ENCODE results near the gene EPS8. TPM values are rescaled to one million over a fixed set of nuclear protein-coding genes. Genes with fewer than 3 reads are reported as not detected.

The EPS8 gene
- total RNA-seq, 1 donor: 2.2 TPM

DNA sequence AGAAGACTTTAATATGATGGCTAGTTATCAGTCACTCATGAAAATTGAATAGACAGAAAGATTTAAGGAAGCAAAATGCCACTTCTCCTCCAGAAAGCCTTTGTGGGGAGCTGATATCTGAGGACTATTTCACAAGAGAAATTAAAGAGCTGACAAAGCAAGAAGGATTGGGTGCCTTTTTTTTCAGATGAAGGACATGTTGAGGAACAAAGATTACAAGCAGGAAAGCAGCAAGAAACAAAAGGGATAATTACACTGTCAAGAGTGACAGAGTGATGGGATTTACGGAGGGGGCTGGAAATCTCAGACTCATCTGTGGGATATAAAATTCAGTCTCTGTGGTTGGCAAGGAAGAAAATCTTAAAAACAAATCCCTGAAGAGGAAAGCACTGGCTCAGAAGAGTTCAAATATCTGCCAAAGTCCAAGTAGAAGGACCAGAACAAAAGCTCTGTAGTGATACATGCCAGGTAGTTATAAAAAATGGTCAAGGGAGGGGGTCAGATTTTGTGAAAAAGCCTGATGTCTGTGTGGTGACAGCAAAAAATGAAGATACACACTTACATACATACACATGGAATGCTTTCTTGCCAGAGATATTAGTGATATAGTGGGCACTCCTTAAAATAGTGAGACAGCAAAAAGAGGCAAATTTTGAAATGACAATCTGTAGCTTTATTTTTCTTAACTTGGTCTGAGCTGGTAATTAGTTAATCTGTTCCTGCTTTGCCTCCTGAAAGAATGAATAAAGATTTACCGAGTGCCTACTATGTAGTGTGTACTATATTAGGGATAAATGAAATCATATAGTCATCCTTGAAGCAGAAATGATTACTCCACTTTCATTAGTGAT is 62.9 kb downstream of the EPS8 start:
- no peak for DNase-seq (ENCODE audit: low read depth in 2 of 3, low spot score in 2 of 3)

- no peak for DNase-seq (ENCODE audit: low read depth in 2 of 3, low spot score in 2 of 3)
These were observed 66.2 kb downstream of the EPS8 start for GRCh38 chr12:15722951-15723350.

GRCh38 chr12:15721316-15722115 is 67.7 kb downstream of the EPS8 start:
- no peak for DNase-seq (ENCODE audit: low read depth in 2 of 3, low spot score in 2 of 3)

DNA sequence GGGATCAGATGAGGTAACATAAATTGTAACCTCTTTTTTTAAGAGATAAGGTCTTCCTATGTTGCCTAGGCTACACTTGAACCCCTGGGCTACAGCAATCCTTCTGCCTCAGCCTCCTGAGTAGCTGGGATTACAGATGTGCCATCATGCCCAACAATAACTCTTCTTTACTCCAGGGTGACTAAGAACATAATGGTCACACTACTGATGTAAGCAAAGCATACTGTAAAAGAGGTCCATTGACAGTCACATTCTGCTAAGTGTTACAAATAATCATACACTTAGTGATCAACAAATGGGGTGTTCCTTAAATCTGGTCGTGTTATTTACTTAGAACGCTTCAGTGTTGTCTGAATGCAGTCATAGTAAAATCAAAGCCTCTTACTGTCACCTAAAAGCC is 68.9 kb downstream of the EPS8 start:
- DNase-seq (ENCODE audit: low read depth in 2 of 3, low spot score in 2 of 3): no peak

GRCh38 chr12:15719230-15719629 is 70.0 kb downstream of the EPS8 start:
- DNase-seq (ENCODE audit: low read depth in 2 of 3, low spot score in 2 of 3): no peak

DNA sequence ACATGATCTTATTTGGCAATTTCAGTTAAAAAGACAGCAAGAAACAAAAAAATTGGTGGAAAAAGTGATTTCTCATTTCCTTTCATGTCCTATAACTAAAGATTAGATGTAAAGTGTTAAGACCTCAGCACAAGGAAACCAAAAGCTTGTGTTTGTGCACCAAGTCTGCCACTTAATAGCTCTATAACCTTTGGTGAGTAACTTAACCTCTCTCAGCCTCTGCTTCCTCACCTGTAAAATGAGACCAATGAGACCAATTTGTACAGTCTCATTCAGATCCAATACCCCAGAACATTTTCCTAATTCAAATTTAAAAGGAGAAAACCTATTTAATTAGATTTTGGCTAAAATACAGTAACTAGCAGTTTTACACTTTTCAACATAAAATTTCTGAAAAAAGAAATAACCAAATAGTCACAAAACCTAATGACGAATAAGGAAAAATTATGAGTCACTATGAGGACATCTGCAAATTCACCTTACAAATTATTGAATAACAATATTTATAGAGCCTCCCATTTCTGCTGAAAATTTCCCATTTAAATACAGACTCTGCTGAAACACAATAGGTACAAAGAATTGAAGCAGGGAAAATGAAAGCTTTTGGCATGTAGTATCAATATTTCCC is 71.1 kb downstream of the EPS8 start:
- DNase-seq (ENCODE audit: low read depth in 2 of 3, low spot score in 2 of 3): no peak

DNA sequence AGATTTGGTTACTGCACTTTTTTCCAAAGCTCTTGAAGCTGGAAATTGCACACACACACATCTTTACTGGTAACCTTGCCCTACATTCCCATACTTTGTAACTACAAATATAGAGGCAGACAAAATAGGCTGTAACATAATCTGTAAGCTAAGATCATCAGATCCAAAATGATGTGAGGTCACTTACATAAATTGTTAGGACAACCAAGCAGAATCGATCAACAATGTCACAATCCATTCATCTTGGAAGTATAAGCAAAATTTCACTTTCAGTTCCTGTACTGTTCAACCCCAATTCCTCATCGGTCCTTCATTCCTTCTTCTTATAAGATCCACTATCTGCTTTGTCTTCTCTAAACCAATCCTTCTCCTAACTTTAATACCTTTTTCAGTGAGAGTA is 72.6 kb downstream of the EPS8 start:
- no peak for DNase-seq (ENCODE audit: low read depth in 2 of 3, low spot score in 2 of 3)

DNA sequence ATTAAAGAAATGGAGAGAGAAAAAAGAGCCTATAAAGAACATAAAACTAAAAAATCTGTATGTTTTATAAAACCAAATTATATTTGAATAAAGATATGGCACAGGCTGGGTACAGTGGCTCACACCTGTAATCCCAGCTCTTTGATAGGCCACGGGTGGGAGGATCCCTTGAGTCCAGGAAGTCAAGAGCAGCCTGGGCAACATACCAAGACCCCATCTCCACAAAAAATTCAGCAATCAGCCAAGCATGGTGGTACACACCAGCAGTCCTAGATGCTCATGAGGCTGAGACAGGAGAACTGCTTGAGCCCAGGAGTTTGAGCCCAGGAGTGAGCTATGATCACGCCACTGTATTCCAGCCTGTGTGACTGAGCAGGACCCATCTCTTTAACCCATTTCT is 74.9 kb downstream of the EPS8 start:
- DNase-seq (ENCODE audit: low read depth in 2 of 3, low spot score in 2 of 3): no peak

DNA sequence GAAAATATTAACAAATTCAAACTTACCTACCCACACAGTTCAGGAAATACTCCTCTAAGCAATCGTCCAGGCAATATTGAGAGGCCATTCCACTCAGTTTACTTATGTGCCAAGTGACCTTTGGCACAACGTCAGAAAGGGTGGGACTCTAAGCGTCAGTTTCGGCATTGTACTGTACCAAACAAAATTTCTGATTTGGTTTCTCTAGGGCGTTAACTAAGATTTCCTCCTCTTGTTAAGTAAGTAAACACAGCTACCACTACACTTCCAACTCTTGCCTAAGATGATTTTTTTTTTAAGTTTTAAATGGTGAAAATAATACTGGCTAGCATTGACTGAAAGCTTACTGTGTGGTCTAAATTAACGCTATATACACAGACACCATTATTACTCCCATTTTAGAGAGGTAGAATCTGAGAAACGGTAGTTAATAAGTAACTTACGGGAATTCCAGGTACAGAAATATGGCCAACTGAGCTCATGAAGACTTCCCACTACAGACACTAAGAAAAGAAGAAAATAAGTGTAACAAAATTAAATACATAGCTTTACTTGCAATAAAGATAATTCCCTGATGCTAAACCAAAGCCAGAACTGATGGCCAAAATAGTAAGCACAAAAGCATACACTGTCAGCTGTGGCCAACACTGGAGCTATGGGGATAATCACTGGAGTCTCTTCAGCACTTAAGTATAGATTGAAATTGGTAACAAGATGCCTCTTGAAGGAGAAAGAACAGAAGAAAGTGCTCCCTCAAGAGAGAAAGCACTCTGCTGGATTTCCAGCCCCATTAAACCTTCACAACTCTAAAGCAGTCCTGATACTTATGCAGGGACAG is 76.1 kb downstream of the EPS8 start:
- no peak for DNase-seq (ENCODE audit: low read depth in 2 of 3, low spot score in 2 of 3)

DNA sequence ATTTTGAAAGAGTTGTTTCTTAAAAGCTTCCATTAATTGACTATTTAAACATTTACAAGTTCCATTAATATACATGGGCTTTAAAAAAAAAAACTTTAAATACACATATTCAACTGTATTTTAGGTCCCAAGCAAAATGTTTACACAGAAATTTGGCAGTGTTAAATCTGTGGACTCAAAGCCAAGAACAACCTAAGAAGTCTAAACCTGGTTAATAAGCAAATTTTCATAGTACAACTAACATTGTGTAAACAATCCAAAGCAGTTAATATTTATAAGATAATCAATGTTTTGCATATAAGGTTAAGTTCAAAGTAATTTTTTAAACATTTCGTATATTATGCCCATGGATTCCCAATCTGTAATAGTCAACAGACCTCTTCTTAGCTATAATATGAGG is 77.0 kb downstream of the EPS8 start:
- no peak for DNase-seq (ENCODE audit: low read depth in 2 of 3, low spot score in 2 of 3)

DNA sequence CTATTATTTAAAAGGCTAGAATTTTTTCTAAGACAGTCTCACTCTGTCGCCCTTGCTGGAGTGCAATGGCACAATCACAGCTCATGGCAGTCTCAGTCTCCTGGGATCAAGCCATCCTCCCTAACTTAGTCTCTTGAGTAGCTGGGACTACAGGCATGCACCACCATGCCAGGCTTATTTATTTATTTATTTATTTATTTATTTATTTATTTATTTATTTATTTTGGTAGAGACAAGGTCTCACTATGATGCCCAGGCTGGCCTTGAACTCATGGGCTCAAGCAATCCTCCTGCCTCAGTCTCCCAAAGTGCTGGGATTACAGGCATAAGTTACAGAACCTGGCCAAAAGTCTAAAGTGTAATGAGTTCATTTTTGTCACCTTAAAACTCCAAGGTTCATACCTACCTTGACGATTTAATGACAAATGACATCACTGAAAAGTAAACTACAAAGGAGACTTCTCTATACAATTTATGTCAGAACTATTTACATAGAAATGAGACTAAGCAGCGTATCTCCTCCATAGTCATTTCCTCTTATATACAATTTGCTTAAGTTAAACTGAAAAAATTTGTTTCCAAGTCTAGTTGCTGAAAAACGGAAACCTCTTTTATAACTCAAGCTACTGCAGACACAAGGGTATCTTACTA is 78.2 kb downstream of the EPS8 start:
- no peak for DNase-seq (ENCODE audit: low read depth in 2 of 3, low spot score in 2 of 3)

DNA sequence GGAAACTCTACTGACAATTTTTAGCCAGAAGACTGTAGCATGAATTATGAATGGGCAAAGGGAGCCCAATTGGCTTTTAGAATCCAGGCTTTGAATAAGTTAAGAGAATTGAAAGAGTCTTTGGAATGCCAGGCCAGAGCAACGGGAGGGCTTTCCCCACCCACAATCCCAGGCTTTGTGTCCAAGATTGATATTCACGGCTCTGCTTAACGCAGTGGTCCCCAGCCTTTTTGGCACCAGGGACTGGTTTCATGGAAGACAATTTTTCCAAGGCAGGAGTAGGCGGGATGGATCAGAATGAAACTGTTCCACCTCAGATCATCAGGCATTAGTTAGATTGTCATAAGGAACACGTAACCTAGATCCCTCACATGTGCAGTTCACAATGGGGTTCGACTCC is 79.6 kb downstream of the EPS8 start:
- DNase-seq (ENCODE audit: low read depth in 2 of 3, low spot score in 2 of 3): no peak

GRCh38 chr12:15708396-15709076 is 80.7 kb downstream of the EPS8 start:
- DNase-seq (ENCODE audit: low read depth in 2 of 3, low spot score in 2 of 3): no peak

GRCh38 chr12:15707516-15708199 is 81.5 kb downstream of the EPS8 start:
- no peak for DNase-seq (ENCODE audit: low read depth in 2 of 3, low spot score in 2 of 3)

GRCh38 chr12:15706010-15706676 is 83.0 kb downstream of the EPS8 start:
- DNase-seq (ENCODE audit: low read depth in 2 of 3, low spot score in 2 of 3): no peak

DNA sequence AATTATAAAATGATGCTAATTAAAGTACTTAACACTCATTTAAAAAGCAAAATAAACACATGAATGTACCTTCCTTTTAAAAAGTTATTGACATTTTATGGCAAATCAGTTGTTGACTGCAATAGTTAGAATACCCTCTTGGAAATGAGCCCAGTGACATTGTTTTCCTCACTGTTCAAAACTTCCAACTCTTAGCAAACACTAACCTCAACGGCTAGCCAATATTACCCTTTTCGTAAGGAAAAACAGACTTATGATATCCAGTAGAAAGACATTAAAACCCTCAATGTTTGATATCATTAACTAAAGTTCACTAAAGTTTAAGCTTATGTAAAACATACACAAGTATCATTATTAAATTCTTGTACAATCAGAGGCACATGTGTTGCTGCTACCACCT is 83.6 kb downstream of the EPS8 start:
- DNase-seq (ENCODE audit: low read depth in 2 of 3, low spot score in 2 of 3): no peak

DNA sequence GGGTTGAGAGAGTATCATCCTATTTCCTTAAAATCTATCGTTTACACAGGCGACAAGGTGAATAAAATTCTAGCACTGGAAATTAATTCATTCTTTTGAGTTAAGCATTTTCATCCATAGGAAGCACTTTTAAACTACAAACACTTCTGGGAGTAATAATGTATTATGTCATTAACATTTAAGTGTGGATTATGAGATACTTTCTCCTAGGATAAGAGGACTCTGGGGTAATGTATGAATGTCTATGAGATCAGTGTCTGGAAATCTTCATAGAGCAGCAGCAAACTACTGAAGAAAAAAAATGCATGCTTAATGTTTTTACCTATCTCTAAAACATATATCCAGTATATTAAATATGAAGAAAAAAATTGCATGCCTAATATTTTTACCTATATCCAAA is 86.9 kb downstream of the EPS8 start:
- DNase-seq (ENCODE audit: low read depth in 2 of 3, low spot score in 2 of 3): no peak

- DNase-seq (ENCODE audit: low read depth in 2 of 3, low spot score in 2 of 3): no peak
These were observed 87.5 kb downstream of the EPS8 start for GRCh38 chr12:15701631-15702156.

All from hematopoietic multipotent progenitor cell (in vitro differentiated cells).